Mesenteric fat pad (tissue), 1 donor: ENCODE data around the gene MRPL36. TPM values are rescaled to one million over a fixed set of nuclear protein-coding genes. Genes with fewer than 3 reads are reported as not detected.
A peak's percentile ranks its signal among the peaks of the same experiment; 100 is the strongest.
"Not testable (repeated sequence)": the region's sequence is repeated elsewhere in the genome, so short reads cannot be mapped to it uniquely, and the experiment has no call there.

Experiments used
- DNase-seq: peaks from one replicate; pipeline ENCODE4 v3.0.0-alpha.2; 2020; ENCODE audit warnings: low spot score
- total RNA-seq: library from RNA; stranded (reverse); fragmentation: NEBNext Ultra II Directional; extraction: Animal tissue kit (Norgen Biotek cat#: 25700); gene quantifications from one replicate; pipeline ENCODE4 v1.2.1, GENCODE V29; 2021
- donor health status: DM: yes; HTN: yes; CAD: no.

MRPL36 gene
- total RNA-seq, 1 donor from 2014 or later = 50.4 TPM

- peak; percentile 47 for DNase-seq
Observed at GRCh38 chr5:1797103-1797800, 2.4 kb downstream of the MRPL36 start.

DNA sequence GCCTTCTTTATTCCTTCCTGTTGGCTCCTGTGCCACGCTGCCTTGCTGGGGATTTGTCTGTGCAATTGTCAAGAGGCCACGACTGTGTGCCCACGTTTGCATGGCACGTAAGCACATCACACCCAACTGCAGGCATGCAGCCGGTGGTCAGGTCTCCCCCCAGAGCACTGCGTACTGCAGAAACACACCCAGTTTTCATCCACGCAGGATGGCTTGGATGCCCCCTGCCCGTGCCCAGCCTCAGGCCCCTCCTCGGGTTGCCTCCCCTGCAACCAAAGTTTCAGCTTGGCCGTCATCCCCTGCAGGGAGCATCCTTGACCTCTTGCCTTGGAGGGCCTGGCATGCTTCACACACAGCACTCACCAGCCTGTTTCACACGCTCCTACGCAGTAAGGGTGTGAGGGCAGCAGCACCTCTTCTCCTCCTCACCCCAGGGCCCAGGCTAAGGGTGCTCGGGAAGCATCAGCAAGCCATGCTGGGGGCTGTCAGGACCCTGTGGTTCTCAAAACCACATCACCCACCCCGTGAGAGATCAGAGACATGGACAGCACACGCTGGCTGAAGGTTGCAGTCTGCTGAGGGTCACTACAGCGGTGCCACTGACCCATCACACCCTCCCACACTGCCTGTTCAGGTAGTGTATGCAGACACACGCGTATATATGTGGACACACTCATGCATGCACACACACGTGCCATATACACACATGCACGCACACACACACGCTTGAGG is 3.1 kb downstream of the MRPL36 start:
- DNase-seq = peak; percentile 79

GRCh38 chr5:1795931-1796330 is 3.7 kb downstream of the MRPL36 start:
- DNase-seq = peak; percentile 72

- DNase-seq = peak; percentile 59
Observed at GRCh38 chr5:1795506-1795905, 4.1 kb downstream of the MRPL36 start.

DNA sequence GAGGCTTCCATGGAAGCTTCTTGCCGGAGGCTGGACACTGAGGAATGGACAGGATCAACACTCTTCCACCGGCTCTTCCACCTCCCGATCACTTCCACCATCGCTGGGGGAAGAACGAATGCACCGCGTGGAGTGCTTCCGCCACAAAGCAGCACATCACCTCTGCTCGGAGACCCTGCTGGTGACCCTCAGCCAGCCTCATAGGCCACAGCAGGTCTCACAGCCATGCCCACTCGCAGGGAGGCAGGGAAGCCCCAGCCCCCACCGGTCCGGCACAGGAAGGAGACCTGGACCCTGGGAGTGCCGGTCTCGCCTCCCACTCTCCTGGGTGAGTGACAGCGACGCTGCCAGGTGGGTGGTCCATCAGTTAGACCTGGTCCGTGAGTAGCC is 4.7 kb downstream of the MRPL36 start:
- DNase-seq = peak; percentile 88

- DNase-seq = peak; percentile 83
Observed at GRCh38 chr5:1793966-1794900, 5.4 kb downstream of the MRPL36 start.

DNA sequence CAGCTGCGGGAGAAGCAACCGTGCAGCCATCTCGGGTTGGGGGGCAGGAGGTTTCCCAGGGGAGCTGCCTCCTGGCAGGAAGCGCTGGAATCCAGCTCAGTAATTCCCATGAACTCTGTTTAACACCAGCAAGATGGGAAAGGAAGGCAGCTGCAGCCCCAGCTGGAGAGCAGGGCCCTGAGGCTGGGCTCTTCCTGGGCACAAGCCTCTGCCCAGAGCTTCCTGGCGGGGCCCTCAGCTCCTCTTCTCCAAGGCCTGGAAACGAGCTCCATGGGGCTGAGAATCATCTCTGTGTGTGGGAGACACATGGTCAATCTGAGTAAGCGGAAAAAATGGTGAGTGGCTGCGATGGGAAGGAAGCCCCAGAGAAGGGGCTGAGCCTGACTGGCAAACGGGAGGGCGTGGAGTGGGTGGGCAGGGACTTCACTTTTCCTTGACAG is 6.3 kb downstream of the MRPL36 start:
- peak; percentile 59 for DNase-seq

DNA sequence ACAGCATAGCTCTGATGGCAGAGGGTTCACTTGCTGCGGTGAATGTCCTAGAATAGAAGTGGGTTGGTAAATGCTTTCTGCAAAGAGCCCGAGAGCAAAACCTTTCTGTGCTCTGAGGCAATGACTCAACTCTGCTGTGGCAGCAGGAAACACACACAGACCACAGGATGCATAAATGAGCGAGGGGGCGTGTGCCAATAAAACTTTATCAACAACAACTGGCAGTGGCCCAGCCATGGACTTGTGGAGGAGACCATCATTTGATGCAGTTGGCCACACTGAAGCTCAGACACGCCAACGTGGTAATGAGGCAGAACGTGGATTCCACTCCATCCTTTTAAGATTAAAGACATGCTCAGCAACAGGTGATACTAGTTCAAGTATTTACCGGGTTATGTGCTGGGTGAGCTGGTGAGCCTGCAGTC is 6.8 kb downstream of the MRPL36 start:
- peak; percentile 51 for DNase-seq

- DNase-seq = peak; percentile 24
Observed at GRCh38 chr5:1791176-1791575, 8.5 kb downstream of the MRPL36 start.

DNA sequence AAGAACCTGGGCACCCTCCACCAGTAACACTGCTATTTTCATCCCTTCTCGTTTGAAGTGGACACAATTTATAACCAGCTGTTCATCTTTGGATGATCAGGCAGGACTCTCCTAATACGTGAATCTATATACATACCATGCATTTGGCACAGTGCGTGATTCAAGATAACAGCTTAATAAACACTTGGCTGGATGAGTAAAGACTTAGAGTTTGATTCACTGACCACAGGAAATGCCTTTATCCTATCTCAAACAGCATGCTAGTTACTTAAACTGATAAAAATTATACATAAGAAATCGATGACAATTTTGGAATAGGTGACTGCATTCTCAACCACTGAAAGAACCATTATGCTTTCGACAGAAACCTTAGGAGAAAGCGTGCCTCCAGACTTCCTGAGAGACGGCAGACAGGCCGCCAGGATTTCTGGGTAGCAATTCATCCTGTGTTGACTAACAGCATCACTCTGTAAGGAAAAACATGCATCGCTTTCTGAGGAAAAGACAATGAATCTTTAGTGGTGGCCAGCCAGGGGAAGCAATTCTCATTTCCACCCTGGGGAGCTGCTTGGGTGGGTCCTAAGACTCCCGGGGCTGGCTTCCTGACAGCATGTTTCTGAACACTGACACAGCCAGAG is 9.7 kb downstream of the MRPL36 start:
- DNase-seq = peak; percentile 35

GRCh38 chr5:1789438-1789833 is 10.2 kb downstream of the MRPL36 start:
- DNase-seq = not testable (repeated sequence)

DNA sequence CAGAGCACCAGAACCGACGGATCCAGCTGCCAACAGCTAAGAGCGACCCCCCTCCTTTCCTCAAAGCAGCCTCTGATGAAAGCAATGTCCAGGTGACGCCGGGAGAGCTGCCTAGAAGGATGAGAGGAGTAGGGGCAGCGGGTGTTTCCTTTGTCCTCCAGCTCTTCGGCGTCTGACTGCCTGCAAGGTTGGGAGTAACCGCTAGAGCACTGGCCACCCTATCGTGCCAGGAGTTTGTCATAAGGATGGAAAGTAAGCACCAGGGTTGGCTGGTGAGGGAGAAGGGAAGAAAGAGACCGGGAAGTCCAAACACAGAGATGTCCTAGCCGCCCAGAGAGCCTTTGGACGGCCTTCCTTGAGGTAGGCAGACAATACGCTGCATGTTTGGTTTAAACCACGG is 10.8 kb downstream of the MRPL36 start:
- peak; percentile 64 for DNase-seq

DNA sequence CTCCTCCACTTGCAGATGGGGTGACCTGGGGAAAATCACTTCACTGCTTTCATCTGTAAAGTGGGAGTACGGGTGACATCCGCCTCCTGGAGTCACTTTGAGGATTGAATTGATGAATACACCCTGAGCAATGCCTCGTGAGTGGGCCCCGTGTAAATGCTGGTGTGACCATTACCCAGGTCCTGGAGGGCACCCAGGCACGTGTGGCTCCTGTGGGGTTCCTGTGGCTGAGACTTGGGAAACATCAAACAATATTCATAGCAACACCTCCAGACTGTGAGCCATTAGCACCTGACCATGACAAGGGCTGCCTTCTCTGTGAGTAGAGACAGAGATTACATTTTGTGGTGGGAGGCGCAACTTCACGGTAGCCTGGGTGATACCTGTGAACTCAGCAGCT is 11.4 kb downstream of the MRPL36 start:
- DNase-seq = no peak

DNA sequence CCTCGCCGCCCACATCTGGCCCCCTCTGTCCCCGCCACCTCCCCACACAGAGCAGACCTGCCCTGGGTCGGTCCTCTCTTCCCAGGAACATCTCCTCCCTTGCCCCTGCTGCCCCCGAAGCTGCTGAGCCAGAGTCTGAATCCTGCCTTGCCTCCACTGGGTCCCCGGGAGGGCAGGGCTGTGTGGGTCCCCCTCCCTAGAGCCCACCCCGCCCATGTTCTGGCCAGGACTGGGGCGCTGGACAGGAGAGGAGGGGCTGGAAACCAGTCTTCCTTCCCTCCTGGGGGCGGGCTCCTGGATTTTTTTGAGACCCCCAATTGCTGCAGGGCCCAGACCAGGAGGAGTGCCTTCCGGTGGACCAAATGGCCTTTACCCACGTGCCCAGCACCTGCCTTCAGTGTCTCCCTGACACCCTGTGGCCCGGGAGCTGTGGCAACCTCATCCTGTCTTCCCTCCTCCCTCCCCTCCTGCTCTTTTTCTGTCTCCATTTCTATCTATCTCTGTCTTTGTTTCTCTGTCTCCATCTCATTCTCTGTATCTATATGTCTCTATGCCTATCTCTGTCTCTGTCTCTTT is 12.1 kb downstream of the MRPL36 start:
- peak; percentile 73 for DNase-seq

- DNase-seq = peak; percentile 81
Observed at GRCh38 chr5:1786621-1787471, 12.8 kb downstream of the MRPL36 start.

DNA sequence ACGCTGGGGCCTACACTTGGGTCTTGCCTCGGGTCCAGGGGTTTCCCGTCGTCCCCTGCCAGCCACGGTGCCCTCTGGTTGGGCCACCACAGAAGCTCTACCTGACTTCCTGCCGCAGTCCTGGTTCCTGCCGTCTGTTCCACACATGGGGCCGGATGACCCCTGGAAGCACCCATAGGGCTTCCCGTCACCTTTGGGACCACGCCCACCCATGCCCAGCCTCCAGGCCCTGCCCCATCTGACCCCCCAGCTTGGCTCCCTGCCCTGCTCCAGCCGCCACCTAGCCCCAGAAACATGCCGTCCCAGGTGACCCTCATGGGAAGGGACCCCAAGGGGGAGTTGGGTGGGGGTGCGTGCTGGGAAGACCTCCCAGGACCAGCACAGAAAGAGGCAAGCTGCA is 13.7 kb downstream of the MRPL36 start:
- no peak for DNase-seq

DNA sequence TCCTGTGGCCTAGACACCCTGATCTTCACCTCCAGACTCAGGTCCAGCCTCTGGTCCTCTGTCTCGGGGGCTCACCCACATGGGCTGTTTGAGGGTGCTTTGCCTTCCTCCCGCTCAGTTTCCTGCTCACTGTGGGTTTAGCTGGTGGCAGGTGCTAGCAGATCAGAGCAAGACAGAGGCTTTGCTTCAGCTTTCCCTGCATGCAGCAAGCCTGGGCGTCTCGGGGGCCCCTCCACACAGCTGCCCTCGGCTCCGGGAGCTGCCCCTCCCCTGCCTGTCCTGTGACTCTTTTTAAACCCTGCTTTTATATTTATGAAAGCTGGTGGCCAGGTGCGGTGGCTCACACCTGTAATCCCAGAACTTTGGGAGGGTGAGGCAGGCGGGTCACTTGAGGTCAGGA is 14.6 kb downstream of the MRPL36 start:
- DNase-seq = no peak

GRCh38 chr5:1784197-1785050 is 15.2 kb downstream of the MRPL36 start:
- no peak for DNase-seq

DNA sequence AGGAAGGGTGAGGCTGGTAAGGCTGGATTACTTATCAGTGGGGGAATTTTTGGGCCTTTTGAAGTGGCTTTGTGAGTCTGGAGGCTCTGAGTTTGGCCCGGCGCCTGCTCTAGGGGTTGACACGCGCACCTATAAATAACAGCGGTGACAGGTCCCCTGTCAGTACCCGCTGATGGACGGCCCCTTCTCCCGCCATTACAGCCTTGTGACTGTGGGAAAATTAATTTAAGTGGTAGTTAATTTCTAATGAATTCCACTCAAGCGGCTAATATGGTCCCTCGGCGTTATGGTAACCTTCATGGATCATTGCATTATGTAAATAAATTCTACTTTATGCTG is 16.5 kb downstream of the MRPL36 start:
- no peak for DNase-seq
